ENCODE data around the gene PRICKLE4. TPM values are rescaled to one million over a fixed set of nuclear protein-coding genes. Genes with fewer than 3 reads are reported as not detected.

The PRICKLE4 gene
- total and polyA plus RNA-seq, 2 of the 13 experiments (the other 11 are each of a cell fraction or from before 2014, with no cell fraction given), result 0.92 to 1.2 TPM

- TF ChIP-seq BCL3 (CRISPR knock-in tag; IDR thresholded peaks at IDR 0.05) (no peak; the same call in 1 of the 2 replicates), RBAK (CRISPR knock-in tag; IDR thresholded peaks at IDR 0.05) (no peak), ZNF619 (CRISPR knock-in tag; IDR thresholded peaks at IDR 0.05) (no peak), MAFF (IDR thresholded peaks at IDR 0.05; ENCODE audit: low read depth, low read length) (no peak), HOXA7 (CRISPR knock-in tag; IDR thresholded peaks at IDR 0.05) (no peak), IRX3 (CRISPR knock-in tag; IDR thresholded peaks at IDR 0.05; ENCODE audit: borderline replicate concordance, low read depth) (no peak), ZNF260 (CRISPR knock-in tag; IDR thresholded peaks at IDR 0.05; ENCODE audit: borderline replicate concordance, low read depth) (no peak), ZNF639 (CRISPR knock-in tag; conservative IDR thresholded peaks at IDR 0.05) (no peak), TERF1 (CRISPR knock-in tag; IDR thresholded peaks at IDR 0.05) (no peak), MIER3 (CRISPR knock-in tag; IDR thresholded peaks at IDR 0.05; ENCODE audit: borderline replicate concordance) (no peak), E2F1 (CRISPR knock-in tag; IDR thresholded peaks at IDR 0.05) (no peak), ZNF615 (CRISPR knock-in tag; IDR thresholded peaks at IDR 0.05; ENCODE audit: borderline replicate concordance) (no peak), ZNF225 (CRISPR knock-in tag; IDR thresholded peaks at IDR 0.05) (no peak; the same call in 1 of the 2 replicates), SAFB2 (CRISPR knock-in tag; IDR thresholded peaks at IDR 0.05; ENCODE audit: borderline replicate concordance, low read depth) (no peak), KAT7 (CRISPR knock-in tag; IDR thresholded peaks at IDR 0.05; ENCODE audit: borderline replicate concordance) (no peak), ZNF766 (CRISPR knock-in tag; IDR thresholded peaks at IDR 0.05; ENCODE audit: borderline replicate concordance) (no peak), MEIS1 (CRISPR knock-in tag; IDR thresholded peaks at IDR 0.05; ENCODE audit: borderline replicate concordance) (no peak), GMEB2 (CRISPR knock-in tag; IDR thresholded peaks at IDR 0.05; ENCODE audit: low read depth) (no peak), PLRG1 (conservative IDR thresholded peaks at IDR 0.05) (no peak), ZNF547 (CRISPR knock-in tag; IDR thresholded peaks at IDR 0.05) (no peak), JDP2 (CRISPR knock-in tag; IDR thresholded peaks at IDR 0.05; ENCODE audit: borderline replicate concordance) (no peak), ZZZ3 (CRISPR knock-in tag; IDR thresholded peaks at IDR 0.05; ENCODE audit: borderline replicate concordance) (no peak), NFE2L2 (IDR thresholded peaks at IDR 0.05; ENCODE audit: low read length) (no peak), HES4 (CRISPR knock-in tag; IDR thresholded peaks at IDR 0.05; ENCODE audit: borderline replicate concordance) (no peak)
Observed at GRCh38 chr6:41741625-41742490, 38.7 kb upstream of the PRICKLE4 start (continued).

Measured in HepG2 (cell line).